Measurements from ENCODE around the gene LONRF2. TPM values are rescaled to one million over a fixed set of nuclear protein-coding genes. Genes with fewer than 3 reads are reported as not detected.
"Not testable (repeated sequence)": the region's sequence is repeated elsewhere in the genome, so short reads cannot be mapped to it uniquely, and the experiment has no call there.

Gene LONRF2
- total RNA-seq, 1 experiment from 2014 or later: not detected

GRCh38 chr2:100344433-100344832 is 22.1 kb upstream of the LONRF2 start:
- H3K9me3 Mint-ChIP-seq (ENCODE audit: unreplicated experiment): no peaks in the 10 kb centered on the region
- no peak overlapping the region for H3K4me3 Mint-ChIP-seq (ENCODE audit: unreplicated experiment)
- no peak for TF ChIP-seq CTCF (IDR thresholded peaks at IDR 0.05; ENCODE audit: unreplicated experiment)
- H3K4me1 Mint-ChIP-seq (ENCODE audit: insufficient read depth, unreplicated experiment): no peaks in the 10 kb centered on the region
- ChIA-PET CTCF (interaction anchor here (1.5 kb wide), 1 partner anchor 35 kb away, joined by 5 read pairs; no protein-coding TSS in a partner anchor), POLR2A (no interaction called here)
- H3K27ac Mint-ChIP-seq (ENCODE audit: low read depth, unreplicated experiment): no peak overlapping the region
- H3K27me3 Mint-ChIP-seq (ENCODE audit: insufficient read depth, unreplicated experiment): no peaks in the 10 kb centered on the region
- no TSS peak for BruUV-seq (replicated peaks)
- peaks cover 2% of the 10 kb centered on the region for H3K36me3 Mint-ChIP-seq (ENCODE audit: insufficient read depth, unreplicated experiment)
- DNase-seq (ENCODE audit: unreplicated experiment): no peak
- intact Hi-C loops (cut with micrococcal nuclease): no loop called here

- H3K36me3 Mint-ChIP-seq (ENCODE audit: insufficient read depth, unreplicated experiment); H3K4me1 Mint-ChIP-seq (ENCODE audit: insufficient read depth, unreplicated experiment); H3K27me3 Mint-ChIP-seq (ENCODE audit: insufficient read depth, unreplicated experiment); POLR2A ChIA-PET; H3K9me3 Mint-ChIP-seq (ENCODE audit: unreplicated experiment); DNase-seq (ENCODE audit: unreplicated experiment); H3K4me3 Mint-ChIP-seq (ENCODE audit: unreplicated experiment); intact Hi-C loops (cut with micrococcal nuclease); H3K27ac Mint-ChIP-seq (ENCODE audit: low read depth, unreplicated experiment); BruUV-seq (replicated peaks): not testable (repeated sequence)
- CTCF ChIA-PET: interaction anchor here (1.8 kb wide), 1 partner anchor 38 kb away, joined by 5 read pairs; no protein-coding TSS in a partner anchor
Measured at GRCh38 chr2:100342466-100342865, 20.2 kb upstream of the LONRF2 start.

- ChIA-PET POLR2A (interaction anchor here (1.8 kb wide), 1 partner anchor 16 kb away, joined by 5 read pairs; no protein-coding TSS in a partner anchor), CTCF (interaction anchor here (0.5 to 1.1 kb wide), 2 partner anchors 77 to 624 kb away, joined by 3 to 6 read pairs; no protein-coding TSS in a partner anchor)
- H3K27ac Mint-ChIP-seq (ENCODE audit: low read depth, unreplicated experiment): no peak overlapping the region
- no peak overlapping the region for H3K4me3 Mint-ChIP-seq (ENCODE audit: unreplicated experiment)
- no peaks in the 10 kb centered on the region for H3K9me3 Mint-ChIP-seq (ENCODE audit: unreplicated experiment)
- no peak for DNase-seq (ENCODE audit: unreplicated experiment)
- no peak for TF ChIP-seq CTCF (IDR thresholded peaks at IDR 0.05; ENCODE audit: unreplicated experiment)
- no TSS peak for BruUV-seq (replicated peaks)
- intact Hi-C loops (cut with micrococcal nuclease): no loop called here
- no peaks in the 10 kb centered on the region for H3K4me1 Mint-ChIP-seq (ENCODE audit: insufficient read depth, unreplicated experiment)
- peaks cover 5% of the 10 kb centered on the region for H3K36me3 Mint-ChIP-seq (ENCODE audit: insufficient read depth, unreplicated experiment)
- no peaks in the 10 kb centered on the region for H3K27me3 Mint-ChIP-seq (ENCODE audit: insufficient read depth, unreplicated experiment)
Measured at GRCh38 chr2:100339823-100340222, 17.5 kb upstream of the LONRF2 start.

GRCh38 chr2:100334929-100335328 is 12.6 kb upstream of the LONRF2 start:
- no TSS peak for BruUV-seq (replicated peaks)
- H3K27ac Mint-ChIP-seq (ENCODE audit: low read depth, unreplicated experiment): no peak overlapping the region
- no peaks in the 10 kb centered on the region for H3K4me1 Mint-ChIP-seq (ENCODE audit: insufficient read depth, unreplicated experiment)
- no peaks in the 10 kb centered on the region for H3K9me3 Mint-ChIP-seq (ENCODE audit: unreplicated experiment)
- DNase-seq (ENCODE audit: unreplicated experiment): no peak
- H3K4me3 Mint-ChIP-seq (ENCODE audit: unreplicated experiment): no peak overlapping the region
- peaks cover 5% of the 10 kb centered on the region for H3K36me3 Mint-ChIP-seq (ENCODE audit: insufficient read depth, unreplicated experiment)
- no peak for TF ChIP-seq CTCF (IDR thresholded peaks at IDR 0.05; ENCODE audit: unreplicated experiment)
- H3K27me3 Mint-ChIP-seq (ENCODE audit: insufficient read depth, unreplicated experiment): no peaks in the 10 kb centered on the region
- ChIA-PET CTCF (no interaction called here), POLR2A (no interaction called here)
- intact Hi-C loops (cut with micrococcal nuclease): no loop called here

GRCh38 chr2:100327742-100328141 is 5.4 kb upstream of the LONRF2 start:
- Mint-ChIP-seq H3K27ac (ENCODE audit: low read depth, unreplicated experiment) (no peak overlapping the region), H3K9me3 (ENCODE audit: unreplicated experiment) (no peaks in the 10 kb centered on the region), H3K27me3 (ENCODE audit: insufficient read depth, unreplicated experiment) (no peaks in the 10 kb centered on the region), H3K4me3 (ENCODE audit: unreplicated experiment) (no peak overlapping the region), H3K36me3 (ENCODE audit: insufficient read depth, unreplicated experiment) (no peaks in the 10 kb centered on the region), H3K4me1 (ENCODE audit: insufficient read depth, unreplicated experiment) (no peaks in the 10 kb centered on the region)
- intact Hi-C loops (cut with micrococcal nuclease): no loop called here
- no peak for DNase-seq (ENCODE audit: unreplicated experiment)
- CTCF ChIA-PET: no interaction called here
- TF ChIP-seq CTCF (IDR thresholded peaks at IDR 0.05; ENCODE audit: unreplicated experiment): no peak
- POLR2A ChIA-PET: interaction anchor here (0.6 kb wide), 1 partner anchor 43 kb away, joined by 3 read pairs; no protein-coding TSS in a partner anchor
- BruUV-seq (replicated peaks): no TSS peak

Data from MCF 10A (cell line).